T-cell (primary cell): ENCODE measurements around the gene DIABLO. TPM values are rescaled to one million over a fixed set of nuclear protein-coding genes. Genes with fewer than 3 reads are reported as not detected.

Experiments used
- ATAC-seq, 4 experiments: fragments of 200-7000 bp in 3 of 4; fragments of 150-1000 bp in 1 of 4; cut with Tn5 transposase; replicated peaks in 1 of 4; 1 replicate in 3 of 4; 2 replicates in 1 of 4; pipeline ENCODE4 v1.10.0; 2021; ENCODE audit warnings: moderate library complexity in 3 of 4, mild to moderate bottlenecking in 2 of 4, moderate number of reproducible peaks in 1 of 4
- CTCF ChIA-PET, 2 donors: fragments of 300-600 bp; sonication (Branson Sonifier 250); formaldehyde crosslinking; loops; one replicate each; lab custom pipeline; 2022; ENCODE audit warnings: antibody characterized with exemption in 2 of 2; lab: Charles Lee
- POLR2A ChIA-PET, 2 donors: fragments of 300-600 bp; sonication (Branson Sonifier 250); formaldehyde crosslinking; loops; one replicate each; lab custom pipeline; 2022; ENCODE audit warnings: antibody characterized with exemption in 2 of 2; lab: Charles Lee
- DNase-seq, 35 experiments: peaks; one replicate each; pipeline versions ENCODE4 v3.0.0 to v3.0.0-alpha.2; 2013 to 2023
- H3K27ac ChIP-seq: one replicate; pipeline ENCODE4 v1.5.1; 2013; ENCODE audit warnings: low read length
- H3K27me3 ChIP-seq, 2 experiments: replicated peaks in 1 of 2; 1 replicate in 1 of 2; 2 replicates in 1 of 2; pipeline versions ENCODE4 v1.6.1 to v1.7.0; 2013; ENCODE audit warnings: low read length in 1 of 2, mixed read lengths in 1 of 2; ENCODE audit not compliant: control insufficient read depth in 2 of 2, insufficient read depth in 2 of 2; ENCODE audit errors: extremely low read depth in 1 of 2
- H3K36me3 ChIP-seq, 2 donors: 1 replicate in 1 of 2; 2 replicates in 1 of 2; pipeline versions ENCODE4 v1.6.1 to v1.7.0; 2013; ENCODE audit warnings: low read length in 1 of 2; ENCODE audit not compliant: control insufficient read depth in 2 of 2, insufficient read depth in 1 of 2; ENCODE audit errors: extremely low read depth in 1 of 2
- H3K4me1 ChIP-seq, 2 experiments: 1 replicate in 1 of 2; 2 replicates in 1 of 2; pipeline versions ENCODE4 v1.6.1 to v1.7.0; 2013; ENCODE audit warnings: low read length in 2 of 2, mixed read lengths in 1 of 2; ENCODE audit not compliant: insufficient read depth in 2 of 2, control insufficient read depth in 1 of 2; ENCODE audit errors: extremely low read depth in 1 of 2
- H3K4me3 ChIP-seq, 2 donors: 1 replicate in 1 of 2; 2 replicates in 1 of 2; pipeline versions ENCODE4 v1.5.1 to v1.7.0; 2013; ENCODE audit warnings: mild to moderate bottlenecking in 2 of 2, low read length in 1 of 2, moderate library complexity in 1 of 2; ENCODE audit not compliant: control insufficient read depth in 1 of 2; ENCODE audit errors: extremely low read depth in 1 of 2
- H3K9me3 ChIP-seq: 2 replicates; pipeline ENCODE4 v1.7.0; 2013
- H3K27ac Mint-ChIP-seq, 2 donors: one replicate each; pipeline ENCODE4 v1.8.0; 2020 to 2021; ENCODE audit warnings: mild to moderate bottlenecking in 2 of 2, mixed read lengths in 2 of 2
- H3K27me3 Mint-ChIP-seq, 2 donors: one replicate each; pipeline ENCODE4 v1.8.0; 2021 to 2022; ENCODE audit warnings: mixed read lengths in 2 of 2
- H3K36me3 Mint-ChIP-seq: one replicate; pipeline ENCODE4 v1.8.0; 2021; ENCODE audit warnings: mixed read lengths
- H3K4me1 Mint-ChIP-seq, 3 donors: one replicate each; pipeline ENCODE4 v1.8.0; 2020 to 2022; ENCODE audit warnings: mixed read lengths in 3 of 3, mild to moderate bottlenecking in 1 of 3
- H3K4me3 Mint-ChIP-seq, 3 donors: one replicate each; pipeline ENCODE4 v1.8.0; 2020 to 2022; ENCODE audit warnings: mild to moderate bottlenecking in 3 of 3, mixed read lengths in 3 of 3, moderate library complexity in 3 of 3
- H3K9me3 Mint-ChIP-seq, 3 donors: one replicate each; pipeline ENCODE4 v1.8.0; 2020 to 2022; ENCODE audit warnings: mixed read lengths in 3 of 3
- WGBS: methylation state at CpG from one replicate; pipeline ENCODE4 v1.1.5; 2013; ENCODE audit warnings: missing lambda C conversion rate; ENCODE audit not compliant: insufficient coverage; 5-methylcytosine and 5-hydroxymethylcytosine counted together
- total RNA-seq, 35 experiments: library from RNA in 6 of 35; stranded (reverse) in 6 of 35; fragments of 120-200 nt in 1 of 35; gene quantifications; one replicate each; pipeline versions ENCODE4 v1.2.1 to v1.2.4 and lab custom pipeline; 2013 to 2026

Gene DIABLO
- total RNA-seq, 5 donors from 2014 or later (not counting 1 experiment from before 2014, with no cell fraction given) = 39.8 to 85.1 (median 41.3) TPM

DNA sequence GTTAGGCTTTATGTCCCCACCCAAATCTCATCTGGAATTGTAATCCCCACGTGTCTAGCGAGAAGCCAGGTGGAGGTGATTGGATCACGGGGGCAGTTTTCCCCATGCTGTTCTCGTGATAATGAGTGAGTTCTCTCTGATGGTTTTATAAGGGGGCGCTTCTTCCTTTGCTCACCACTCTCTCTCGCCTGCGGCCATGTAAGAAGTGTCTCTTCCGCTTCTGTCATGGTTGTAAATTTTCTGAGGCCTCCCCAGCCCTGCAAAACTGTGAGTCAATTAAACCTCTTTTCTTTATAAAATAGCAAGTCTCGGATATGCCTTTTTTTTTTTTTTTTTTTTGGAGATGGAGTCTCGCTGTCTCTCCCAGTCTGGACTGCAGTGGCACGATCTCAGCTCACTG lies 65.1 kb downstream of the DIABLO start:
- H3K4me1 ChIP-seq = peaks cover 0 to 20% of the 10 kb centered on the region in 2 experiments
- no peaks in the 10 kb centered on the region for H3K9me3 ChIP-seq
- H3K4me1 Mint-ChIP-seq = peaks cover 0 to 10% (median 4%) of the 10 kb centered on the region in 3 donors
- peaks cover 0 to 3% of the 10 kb centered on the region in 2 donors for H3K27me3 Mint-ChIP-seq
- H3K27me3 ChIP-seq = peaks cover 0 to 2% of the 10 kb centered on the region in 2 experiments
- ChIA-PET CTCF (no interaction called here), POLR2A (no interaction called here)
- H3K4me3 ChIP-seq = no peak overlapping the region
- H3K4me3 Mint-ChIP-seq = no peak overlapping the region
- H3K9me3 Mint-ChIP-seq = no peaks in the 10 kb centered on the region
- no peak overlapping the region for H3K27ac Mint-ChIP-seq
- H3K27ac ChIP-seq = no peak overlapping the region
- H3K36me3 Mint-ChIP-seq = peaks cover under 1% of the 10 kb centered on the region
- no CpG with 5 or more reads among the region's 11 CpGs for WGBS
- no peak for DNase-seq
- no peaks in the 10 kb centered on the region for H3K36me3 ChIP-seq
- ATAC-seq = no peak

DNA sequence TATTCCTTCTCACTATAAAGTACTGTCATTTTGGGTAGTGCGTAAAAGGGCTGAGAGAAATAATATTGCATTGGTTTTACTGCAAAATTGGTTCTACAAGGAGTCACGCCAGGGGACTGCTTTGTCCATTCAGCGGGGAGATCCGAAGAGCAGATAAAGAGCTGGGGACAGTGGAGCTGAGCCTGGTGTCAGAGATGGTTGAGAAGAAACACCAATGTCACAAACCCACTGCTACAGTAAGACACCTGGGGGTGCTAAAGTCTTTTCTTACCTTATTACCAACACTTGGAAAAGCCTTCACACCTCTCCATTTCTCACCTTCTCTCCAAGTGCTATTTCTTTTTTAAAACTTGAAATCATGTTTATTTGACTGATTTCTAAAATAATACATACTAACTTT lies 66.0 kb downstream of the DIABLO start:
- POLR2A ChIA-PET = no interaction called here
- ATAC-seq (no peak), DNase-seq (no peak)
- Histone ChIP-seq H3K36me3 (no peaks in the 10 kb centered on the region), H3K9me3 (no peaks in the 10 kb centered on the region), H3K4me1 (peaks cover 0 to 20% of the 10 kb centered on the region in 2 experiments), H3K27me3 (peaks cover 0 to 2% of the 10 kb centered on the region in 2 experiments), H3K4me3 (no peak overlapping the region), H3K27ac (no peak overlapping the region)
- Mint-ChIP-seq H3K27me3 (peaks cover 0 to under 1% of the 10 kb centered on the region in 2 donors), H3K4me1 (peaks cover 0 to 10% (median 4%) of the 10 kb centered on the region in 3 donors), H3K27ac (no peak overlapping the region), H3K4me3 (no peak overlapping the region), H3K36me3 (peaks cover 3% of the 10 kb centered on the region), H3K9me3 (no peaks in the 10 kb centered on the region)
- CTCF ChIA-PET = no interaction called here
- 93% methylated on average over 2 of the region's 4 CpGs for WGBS

DNA sequence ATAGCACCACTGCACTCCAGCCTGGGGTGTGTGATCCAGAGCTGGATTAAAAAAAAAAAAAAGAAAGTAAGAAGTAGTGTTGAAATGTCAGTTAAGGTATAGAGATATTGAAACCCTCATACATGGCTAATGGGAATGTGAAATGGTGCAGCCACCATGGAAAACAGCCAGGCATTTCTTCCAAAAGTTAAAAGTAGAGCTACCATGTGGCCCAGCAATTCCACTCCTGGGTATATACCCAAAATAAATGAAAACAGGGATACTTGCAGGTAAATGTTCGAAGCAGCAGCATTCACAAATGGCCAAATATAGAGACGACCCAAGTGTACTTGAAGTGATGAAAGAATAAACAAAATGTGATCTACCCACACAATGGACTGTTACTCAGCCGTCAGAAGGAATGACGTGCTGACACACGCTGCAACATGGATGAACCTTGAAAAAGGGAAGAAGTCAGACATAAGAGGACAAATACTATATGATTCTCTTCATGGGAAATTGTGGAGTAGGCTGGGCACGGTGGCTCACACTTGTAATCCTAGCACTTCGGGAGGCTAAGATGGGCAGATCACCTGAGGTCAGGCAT lies 67.1 kb downstream of the DIABLO start:
- WGBS = 90% methylated on average over 5 of the region's 7 CpGs
- POLR2A ChIA-PET = interaction anchor here in 1 of 2 donors (0.7 kb wide), 1 partner anchor 256 kb away, joined by 3 read pairs; no protein-coding TSS in a partner anchor
- no peaks in the 10 kb centered on the region for H3K36me3 ChIP-seq
- no peaks in the 10 kb centered on the region for H3K9me3 ChIP-seq
- no peak overlapping the region for H3K4me3 ChIP-seq
- peaks cover 0 to 17% of the 10 kb centered on the region in 2 experiments for H3K4me1 ChIP-seq
- CTCF ChIA-PET = no interaction called here
- no peak overlapping the region for H3K27ac ChIP-seq
- DNase-seq = no peak
- no peak for ATAC-seq
- no peaks in the 10 kb centered on the region for H3K9me3 Mint-ChIP-seq
- no peak overlapping the region for H3K27ac Mint-ChIP-seq
- H3K4me3 Mint-ChIP-seq = no peak overlapping the region
- H3K36me3 Mint-ChIP-seq = peaks cover 3% of the 10 kb centered on the region
- H3K4me1 Mint-ChIP-seq = peaks cover 0 to 10% (median 4%) of the 10 kb centered on the region in 3 donors
- no peaks in the 10 kb centered on the region for H3K27me3 Mint-ChIP-seq
- H3K27me3 ChIP-seq = peaks cover 0 to 2% of the 10 kb centered on the region in 2 experiments

Other genes with a start within 250 kb of the DIABLO start
- 1 to 10 TPM; 5.3 to 7.4 (median 6.7) TPM for gene BCL7A, start 204.2 kb downstream of the DIABLO start, total RNA-seq
- 100 to 1,000 TPM in 2 of 5 donors, 10 to 100 TPM in 3; 87.9 to 113 (median 98.3) TPM for gene MLXIP, start 147.3 kb downstream of the DIABLO start, total RNA-seq
- gene IL31, start 51.8 kb downstream of the DIABLO start, total RNA-seq = not detected
- under 1 TPM in 2 of 5 donors, not detected in 3; 0.44 to 0.66 TPM for gene LRRC43, start 42.9 kb downstream of the DIABLO start, total RNA-seq
- 1 to 10 TPM in 2 of 5 donors, under 1 TPM in 2, not detected in 1; 0.35 to 1.4 (median 0.88) TPM for gene B3GNT4, start 22.3 kb downstream of the DIABLO start, total RNA-seq
- 10 to 100 TPM; 22.7 to 35.0 (median 29.5) TPM for gene VPS33A, start 40.4 kb upstream of the DIABLO start, total RNA-seq
- gene CLIP1, start 196.6 kb upstream of the DIABLO start, total RNA-seq = 10 to 100 TPM; 47.2 to 69.5 (median 59.4) TPM